Measurements from ENCODE around the gene EPB41. TPM values are rescaled to one million over a fixed set of nuclear protein-coding genes. Genes with fewer than 3 reads are reported as not detected.

EPB41 gene
- total and polyA plus RNA-seq, 9 of the 15 experiments (the other 6 are each of a cell fraction or from before 2014, with no cell fraction given), result 3.7 to 213 (median 141) TPM

GRCh38 chr1:28883242-28883616 lies 31.1 kb upstream of the EPB41 start (continued):
- TF ChIP-seq, protein P1, sequence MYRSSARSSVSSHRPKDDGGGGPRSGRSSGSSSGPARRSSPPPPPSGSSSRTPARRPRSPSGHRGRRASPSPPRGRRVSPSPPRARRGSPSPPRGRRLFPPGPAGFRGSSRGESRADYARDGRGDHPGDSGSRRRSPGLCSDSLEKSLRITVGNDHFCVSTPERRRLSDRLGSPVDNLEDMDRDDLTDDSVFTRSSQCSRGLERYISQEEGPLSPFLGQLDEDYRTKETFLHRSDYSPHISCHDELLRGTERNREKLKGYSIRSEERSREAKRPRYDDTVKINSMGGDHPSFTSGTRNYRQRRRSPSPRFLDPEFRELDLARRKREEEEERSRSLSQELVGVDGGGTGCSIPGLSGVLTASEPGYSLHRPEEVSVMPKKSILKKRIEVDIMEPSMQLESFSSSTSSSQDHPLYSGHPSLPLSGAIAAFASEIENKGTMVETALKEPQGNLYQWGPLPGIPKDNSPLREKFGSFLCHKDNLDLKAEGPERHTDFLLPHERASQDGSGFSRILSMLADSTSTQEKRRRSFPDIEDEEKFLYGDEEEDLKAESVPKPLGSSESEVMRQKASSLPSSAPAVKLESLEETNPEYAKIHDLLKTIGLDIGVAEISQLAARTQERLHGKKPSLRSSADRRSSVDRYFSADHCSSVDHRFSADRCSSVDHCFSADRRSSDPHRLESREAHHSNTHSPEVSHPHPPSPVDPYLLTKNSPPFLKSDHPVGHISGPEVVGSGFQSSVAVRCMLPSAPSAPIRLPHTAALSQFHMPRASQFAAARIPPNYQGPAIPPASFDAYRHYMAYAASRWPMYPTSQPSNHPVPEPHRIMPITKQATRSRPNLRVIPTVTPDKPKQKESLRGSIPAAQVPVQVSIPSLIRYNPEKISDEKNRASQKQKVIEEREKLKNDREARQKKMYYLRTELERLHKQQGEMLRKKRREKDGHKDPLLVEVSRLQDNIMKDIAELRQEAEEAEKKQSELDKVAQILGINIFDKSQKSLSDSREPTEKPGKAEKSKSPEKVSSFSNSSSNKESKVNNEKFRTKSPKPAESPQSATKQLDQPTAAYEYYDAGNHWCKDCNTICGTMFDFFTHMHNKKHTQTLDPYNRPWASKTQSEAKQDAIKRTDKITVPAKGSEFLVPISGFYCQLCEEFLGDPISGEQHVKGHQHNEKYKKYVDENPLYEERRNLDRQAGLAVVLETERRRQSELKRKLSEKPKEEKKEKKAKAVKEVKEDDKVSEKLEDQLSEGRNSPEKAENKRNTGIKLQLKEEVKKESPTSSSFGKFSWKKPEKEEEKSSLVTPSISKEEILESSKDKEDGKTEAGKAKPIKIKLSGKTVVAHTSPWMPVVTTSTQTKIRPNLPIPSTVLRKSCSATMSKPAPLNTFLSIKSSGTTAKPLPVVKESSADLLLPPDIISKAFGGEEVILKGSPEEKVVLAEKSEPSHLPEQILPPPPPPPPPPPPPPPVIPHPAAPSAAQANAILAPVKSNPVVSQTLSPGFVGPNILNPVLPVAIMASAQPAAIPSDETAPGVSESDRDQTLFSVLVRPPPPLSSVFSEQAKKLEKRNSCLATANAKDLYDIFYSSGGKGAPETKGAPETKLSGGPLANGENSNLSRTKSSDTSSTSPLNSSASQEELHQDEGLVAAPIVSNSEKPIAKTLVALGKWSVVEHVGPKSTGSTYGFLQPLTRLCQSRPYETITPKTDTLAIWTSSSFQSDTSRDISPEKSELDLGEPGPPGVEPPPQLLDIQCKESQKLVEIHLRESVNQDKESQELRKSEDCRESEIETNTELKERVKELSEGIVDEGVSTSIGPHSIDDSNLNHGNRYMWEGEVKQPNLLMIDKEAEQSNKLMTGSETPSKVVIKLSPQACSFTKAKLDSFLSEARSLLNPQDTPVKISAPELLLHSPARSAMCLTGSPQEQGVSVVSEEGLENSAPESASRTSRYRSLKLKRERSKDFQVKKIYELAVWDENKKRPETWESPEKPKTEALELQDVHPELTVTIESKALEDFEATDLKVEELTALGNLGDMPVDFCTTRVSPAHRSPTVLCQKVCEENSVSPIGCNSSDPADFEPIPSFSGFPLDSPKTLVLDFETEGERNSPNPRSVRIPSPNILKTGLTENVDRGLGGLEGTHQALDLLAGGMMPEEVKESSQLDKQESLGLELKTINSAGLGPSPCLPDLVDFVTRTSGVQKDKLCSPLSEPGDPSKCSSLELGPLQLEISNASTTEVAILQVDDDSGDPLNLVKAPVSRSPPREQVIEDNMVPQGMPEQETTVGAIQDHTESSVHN (IDR thresholded peaks at IDR 0.05; ENCODE audit: borderline replicate concordance in 1 of 2, low read depth in 1 of 2), result no peak
- TF ChIP-seq NUFIP1 (IDR thresholded peaks at IDR 0.05; ENCODE audit: partially characterized antibody) (no peak), MEIS2 (IDR thresholded peaks at IDR 0.05; ENCODE audit: partially characterized antibody) (no peak), HMG20A (CRISPR knock-in tag; conservative IDR thresholded peaks at IDR 0.05) (no peak), PKNOX1 (IDR thresholded peaks at IDR 0.05) (no peak), GABPB1 (CRISPR knock-in tag; IDR thresholded peaks at IDR 0.05) (no peak), HSF4 (CRISPR knock-in tag; IDR thresholded peaks at IDR 0.05; ENCODE audit: borderline replicate concordance) (no peak), STAT5A (IDR thresholded peaks at IDR 0.05; ENCODE audit: borderline replicate concordance, low read length) (no peak), GTF3C2 (IDR thresholded peaks at IDR 0.05; ENCODE audit: borderline replicate concordance, extremely low read depth, insufficient read length) (peak; percentile 65), THRAP3 (IDR thresholded peaks at IDR 0.05; ENCODE audit: borderline replicate concordance) (peak; percentile 69; the same call in 1 of the 2 replicates), PHF20 (IDR thresholded peaks at IDR 0.05; ENCODE audit: partially characterized antibody) (peak; percentile 81), PTRF (tag; IDR thresholded peaks at IDR 0.05) (no peak), HNRNPH1 (optimal IDR thresholded peaks at IDR 0.05; ENCODE audit: low read depth, low read length) (no peak), ZC3H11A (IDR thresholded peaks at IDR 0.05; ENCODE audit: low read depth, low read length) (no peak), MTA3 (IDR thresholded peaks at IDR 0.05; ENCODE audit: borderline replicate concordance) (no peak), ESRRB (CRISPR knock-in tag; IDR thresholded peaks at IDR 0.05; ENCODE audit: borderline replicate concordance) (no peak), NFATC3 (IDR thresholded peaks at IDR 0.05) (0 out of 2 replicates have a peak, but pooled peaks have one; percentile 24)
